CD14-positive monocyte (primary cell): ENCODE results near the gene KLRK1. TPM values are rescaled to one million over a fixed set of nuclear protein-coding genes. Genes with fewer than 3 reads are reported as not detected.

ENCODE experiments used
- DNase-seq, 3 donors: peaks; one replicate each; pipeline ENCODE4 v3.0.0-alpha.2; 2011 to 2022
- H2AFZ ChIP-seq: 2 replicates; pipeline ENCODE4 v1.6.0; 2012; ENCODE audit warnings: mild to moderate bottlenecking, low read depth, low read length, inconsistent platforms; ENCODE audit not compliant: insufficient read depth, poor library complexity, severe bottlenecking
- H3K27ac ChIP-seq, 2 donors: 1 replicate in 1 of 2; 2 replicates in 1 of 2; pipeline ENCODE4 v1.5.1; 2012 to 2013; ENCODE audit warnings: low read length in 2 of 2, control low read depth in 1 of 2, inconsistent platforms in 1 of 2, low read depth in 1 of 2, mild to moderate bottlenecking in 1 of 2
- H3K27me3 ChIP-seq, 2 donors: one replicate each; pipeline versions ENCODE4 v1.6.0 to v1.6.1; 2011 to 2013; ENCODE audit warnings: low read length in 2 of 2; ENCODE audit not compliant: control insufficient read depth in 2 of 2, insufficient read depth in 2 of 2
- H3K36me3 ChIP-seq, 2 donors: replicated peaks in 1 of 2; 1 replicate in 1 of 2; 2 replicates in 1 of 2; pipeline versions ENCODE4 v1.5.1 to v1.6.1; 2012 to 2013; ENCODE audit warnings: low read length in 2 of 2, control low read depth in 1 of 2, inconsistent platforms in 1 of 2, mild to moderate bottlenecking in 1 of 2; ENCODE audit not compliant: insufficient read depth in 2 of 2, control insufficient read depth in 1 of 2
- H3K4me1 ChIP-seq, 2 donors: 1 replicate in 1 of 2; 2 replicates in 1 of 2; pipeline versions ENCODE4 v1.5.1 to v1.6.1; 2012 to 2013; ENCODE audit warnings: low read length in 2 of 2, control low read depth in 1 of 2, inconsistent platforms in 1 of 2, mild to moderate bottlenecking in 1 of 2, moderate library complexity in 1 of 2; ENCODE audit not compliant: insufficient read depth in 2 of 2, control insufficient read depth in 1 of 2
- H3K4me2 ChIP-seq: replicated peaks from 2 replicates; pipeline ENCODE3; 2012; ENCODE audit warnings: low read length, moderate library complexity, mild to moderate bottlenecking; ENCODE audit not compliant: poor library complexity, severe bottlenecking; ENCODE audit errors: extremely low read depth
- H3K4me3 ChIP-seq, 3 experiments: fragments of 200-600 bp in 1 of 3; sonication (generic) in 1 of 3; replicated peaks in 1 of 3; 1 replicate in 2 of 3; 2 replicates in 1 of 3; pipeline ENCODE4 v1.5.1; 2011 to 2013; ENCODE audit warnings: low read length in 3 of 3, mild to moderate bottlenecking in 3 of 3, control low read depth in 2 of 3, low read depth in 2 of 3, inconsistent platforms in 1 of 3, moderate library complexity in 1 of 3
- H3K79me2 ChIP-seq: 2 replicates; pipeline ENCODE4 v1.6.0; 2012; ENCODE audit warnings: mild to moderate bottlenecking, control low read depth, inconsistent platforms, low read length, moderate library complexity; ENCODE audit not compliant: insufficient read depth
- H3K9ac ChIP-seq: 2 replicates; pipeline ENCODE4 v1.6.0; 2017; ENCODE audit warnings: low read length, mild to moderate bottlenecking; ENCODE audit not compliant: insufficient read depth, poor library complexity, severe bottlenecking
- H3K9me3 ChIP-seq, 2 donors: replicated peaks in 1 of 2; 1 replicate in 1 of 2; 2 replicates in 1 of 2; pipeline versions ENCODE4 v1.5.1 to v1.6.1; 2012 to 2013; ENCODE audit warnings: low read length in 2 of 2, control low read depth in 1 of 2; ENCODE audit not compliant: control insufficient read depth in 1 of 2, insufficient read depth in 1 of 2
- H4K20me1 ChIP-seq: 2 replicates; pipeline ENCODE4 v1.6.0; 2012; ENCODE audit warnings: mild to moderate bottlenecking, low read length, control low read depth, moderate library complexity; ENCODE audit not compliant: insufficient read depth
- H3K27ac Mint-ChIP-seq, 7 donors: one replicate each; pipeline ENCODE4 v1.8.0; 2020; ENCODE audit warnings: mild to moderate bottlenecking in 7 of 7, mixed read lengths in 7 of 7, moderate library complexity in 6 of 7, inconsistent platforms in 2 of 7
- H3K27me3 Mint-ChIP-seq, 3 donors: one replicate each; pipeline ENCODE4 v1.8.0; 2021 to 2022; ENCODE audit warnings: low read depth in 3 of 3, mild to moderate bottlenecking in 3 of 3, mixed read lengths in 3 of 3, moderate library complexity in 3 of 3, inconsistent platforms in 1 of 3
- H3K36me3 Mint-ChIP-seq, 2 donors: one replicate each; pipeline ENCODE4 v1.8.0; 2020; ENCODE audit warnings: mixed read lengths in 2 of 2, inconsistent platforms in 1 of 2, mild to moderate bottlenecking in 1 of 2
- H3K4me1 Mint-ChIP-seq: one replicate; pipeline ENCODE4 v1.8.0; 2020; ENCODE audit warnings: mild to moderate bottlenecking, mixed read lengths
- H3K4me3 Mint-ChIP-seq, 2 donors: one replicate each; pipeline ENCODE4 v1.8.0; 2020; ENCODE audit warnings: mild to moderate bottlenecking in 2 of 2, mixed read lengths in 2 of 2, moderate library complexity in 1 of 2
- H3K9me3 Mint-ChIP-seq, 7 donors: one replicate each; pipeline ENCODE4 v1.8.0; 2020 to 2022; ENCODE audit warnings: mixed read lengths in 7 of 7, mild to moderate bottlenecking in 6 of 7, moderate library complexity in 6 of 7, inconsistent platforms in 2 of 7
- WGBS: methylation state at CpG from one replicate; pipeline ENCODE4 v1.1.5; 2013; ENCODE audit warnings: missing lambda C conversion rate; ENCODE audit not compliant: insufficient coverage; 5-methylcytosine and 5-hydroxymethylcytosine counted together
- intact Hi-C, 2 donors: fragments of 100-400 bp; cut with micrococcal nuclease; formaldehyde crosslinking; loops; one replicate each; pipeline versions ENCODE4 v1.15.0 to v1.15.1; 2023
- polyA plus RNA-seq, 3 donors: library from polyadenylated mRNA; depleted of rRNA in 1 of 3; unstranded in 2 of 3; stranded (reverse) in 1 of 3; fragments of 300-500 nt in 2 of 3; fragments of >200 nt in 1 of 3; fragmentation: Illumina TruSeq in 2 of 3; gene quantifications; 1 replicate in 2 of 3; 2 replicates in 1 of 3; pipeline ENCODE4 v1.2.3, GENCODE V29; 2012 to 2021
- TF ChIP-seq, protein P1 (sequence below): fragments of 200-600 bp; IDR thresholded peaks from one replicate; pipeline ENCODE4 v1.8.0; 2022; ENCODE audit warnings: antibody characterized with exemption, mild to moderate bottlenecking

KLRK1 gene
- polyA plus RNA-seq, 3 donors = 0.05 to 1.3 (median 1.3) TPM

DNA sequence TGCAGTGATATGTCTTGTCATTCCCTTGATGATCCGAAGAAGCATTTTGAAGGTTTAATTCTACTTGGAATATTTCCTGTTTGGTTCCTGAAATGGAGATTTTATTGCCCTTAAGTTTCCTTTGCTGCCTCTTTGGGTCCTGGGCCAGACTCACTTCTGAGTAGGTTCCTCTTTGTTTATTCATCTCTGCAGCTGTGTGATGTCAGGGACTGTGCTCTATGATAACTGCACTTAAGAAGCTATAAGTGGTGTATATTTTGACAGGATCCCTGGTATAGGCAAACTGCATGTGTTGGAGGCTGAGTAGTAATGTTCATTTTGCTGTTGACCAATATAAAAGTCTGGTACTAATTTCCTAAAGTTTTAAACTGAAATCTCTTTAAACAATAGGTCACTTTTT is 19.6 kb upstream of the KLRK1 start, which contains the start of gene KLRC4:
Gene KLRC4 (minus strand): TSS at position 366 of the 400 bp plus-strand sequence. CDS start 182 bp downstream, at position 184.
- H3K9me3 ChIP-seq = no peaks in the 10 kb centered on the region
- Mint-ChIP-seq H3K27ac (no peak within 1 kb of the TSS), H3K4me3 (no peak within 1 kb of the TSS), H3K4me1 (peaks cover 12% of the 10 kb centered on the region), H3K36me3 (no peaks in the 10 kb centered on the region), H3K9me3 (peaks cover 0 to 4% (median 0%) of the 10 kb centered on the region in 7 donors), H3K27me3 (peaks cover 5 to 10% (median 9%) of the 10 kb centered on the region in 3 donors)
- H3K27ac ChIP-seq = no peak within 1 kb of the TSS
- no peak within 1 kb of the TSS for H3K9ac ChIP-seq
- H3K36me3 ChIP-seq = no peaks in the 10 kb centered on the region
- H4K20me1 ChIP-seq = no peaks in the 10 kb centered on the region
- no peaks in the 10 kb centered on the region for H3K79me2 ChIP-seq
- no peak within 1 kb of the TSS for H3K4me2 ChIP-seq
- intact Hi-C loops = loop anchor here in 1 of 2 donors (5.0 to 10.0 kb wide), 2 partner anchors 47 to 1245 kb away; no protein-coding TSS in a partner anchor
- 0% methylated on average over 1 of the region's 1 CpG for WGBS
- TF ChIP-seq, protein P1, sequence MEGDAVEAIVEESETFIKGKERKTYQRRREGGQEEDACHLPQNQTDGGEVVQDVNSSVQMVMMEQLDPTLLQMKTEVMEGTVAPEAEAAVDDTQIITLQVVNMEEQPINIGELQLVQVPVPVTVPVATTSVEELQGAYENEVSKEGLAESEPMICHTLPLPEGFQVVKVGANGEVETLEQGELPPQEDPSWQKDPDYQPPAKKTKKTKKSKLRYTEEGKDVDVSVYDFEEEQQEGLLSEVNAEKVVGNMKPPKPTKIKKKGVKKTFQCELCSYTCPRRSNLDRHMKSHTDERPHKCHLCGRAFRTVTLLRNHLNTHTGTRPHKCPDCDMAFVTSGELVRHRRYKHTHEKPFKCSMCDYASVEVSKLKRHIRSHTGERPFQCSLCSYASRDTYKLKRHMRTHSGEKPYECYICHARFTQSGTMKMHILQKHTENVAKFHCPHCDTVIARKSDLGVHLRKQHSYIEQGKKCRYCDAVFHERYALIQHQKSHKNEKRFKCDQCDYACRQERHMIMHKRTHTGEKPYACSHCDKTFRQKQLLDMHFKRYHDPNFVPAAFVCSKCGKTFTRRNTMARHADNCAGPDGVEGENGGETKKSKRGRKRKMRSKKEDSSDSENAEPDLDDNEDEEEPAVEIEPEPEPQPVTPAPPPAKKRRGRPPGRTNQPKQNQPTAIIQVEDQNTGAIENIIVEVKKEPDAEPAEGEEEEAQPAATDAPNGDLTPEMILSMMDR = no peak
- peaks cover 11 to 14% of the 10 kb centered on the region in 2 donors for H3K4me1 ChIP-seq
- peak; percentile 8 to 29 (median 10) for DNase-seq
- no peak within 1 kb of the TSS for H2AFZ ChIP-seq
- no peak within 1 kb of the TSS for H3K4me3 ChIP-seq
- peaks cover 0 to 16% of the 10 kb centered on the region in 2 donors for H3K27me3 ChIP-seq

GRCh38 chr12:10408842-10409241 is 19.0 kb upstream of the KLRK1 start:
- DNase-seq = no peak
- Histone ChIP-seq H4K20me1 (no peaks in the 10 kb centered on the region), H3K9ac (no peak overlapping the region), H3K4me2 (no peak overlapping the region), H3K9me3 (no peaks in the 10 kb centered on the region), H3K36me3 (no peaks in the 10 kb centered on the region), H2AFZ (no peak overlapping the region), H3K79me2 (no peaks in the 10 kb centered on the region), H3K4me1 (peaks cover 11 to 14% of the 10 kb centered on the region in 2 donors), H3K4me3 (no peak overlapping the region), H3K27me3 (peaks cover 0 to 16% of the 10 kb centered on the region in 2 donors), H3K27ac (no peak overlapping the region)
- TF ChIP-seq, protein P1 = no peak
- Mint-ChIP-seq H3K4me1 (peaks cover 12% of the 10 kb centered on the region), H3K4me3 (no peak overlapping the region), H3K27me3 (peaks cover 4 to 9% (median 8%) of the 10 kb centered on the region in 3 donors), H3K36me3 (no peaks in the 10 kb centered on the region), H3K27ac (no peak overlapping the region), H3K9me3 (peaks cover 0 to 5% (median 0%) of the 10 kb centered on the region in 7 donors)
- intact Hi-C loops = loop anchor here in 1 of 2 donors (5.0 to 10.0 kb wide), 2 partner anchors 47 to 1244 kb away; no protein-coding TSS in a partner anchor
- WGBS = no CpG with 5 or more reads among the region's 3 CpGs
